ENCODE results near the gene PKP4. TPM values are rescaled to one million over a fixed set of nuclear protein-coding genes. Genes with fewer than 3 reads are reported as not detected.
A peak's percentile ranks its signal among the peaks of the same experiment; 100 is the strongest.

The PKP4 gene
- total RNA-seq, 1 experiment from 2014 or later = 40.1 TPM

- no peaks in the 10 kb centered on the region for H3K79me2 ChIP-seq (ENCODE audit: low read length)
- no peaks in the 10 kb centered on the region for H3K36me3 ChIP-seq (ENCODE audit: low read depth, low read length)
- DNase-seq (no peak), ATAC-seq (no peak)
- intact Hi-C loops (cut with micrococcal nuclease) = no loop called here
- no peaks in the 10 kb centered on the region for H3F3A ChIP-seq (ENCODE audit: low read length, unreplicated experiment)
- TF ChIP-seq EZH2 (IDR thresholded peaks at IDR 0.05; ENCODE audit: low read length, unreplicated experiment) = no peak
- no peak for TF ChIP-seq EZH2phosphoT487 (IDR thresholded peaks at IDR 0.05; ENCODE audit: borderline replicate concordance, low read length)
- TF ChIP-seq CTCF (conservative IDR thresholded peaks at IDR 0.05; ENCODE audit: low read depth, low read length) = no peak
- no peaks in the 10 kb centered on the region for H3K9me2 ChIP-seq (replicated peaks; ENCODE audit: low read length)
- BruUV-seq (replicated peaks) = no TSS peak
- no peaks in the 10 kb centered on the region for H3K9me3 ChIP-seq (ENCODE audit: low read length)
- no peak overlapping the region for H3K4me2 ChIP-seq (ENCODE audit: low read length)
- H2AFZ ChIP-seq (ENCODE audit: low read length) = no peak overlapping the region
- CTCF ChIA-PET = no interaction called here
- H3K4me1 ChIP-seq (ENCODE audit: insufficient read depth, low read length) = 0 out of 2 replicates have a peak, but pooled peaks cover 3% of the 10 kb centered on the region
- no peak overlapping the region for H3K4me3 ChIP-seq (ENCODE audit: low read length)
- H3K9ac ChIP-seq (ENCODE audit: low read length) = no peak overlapping the region
- no peaks in the 10 kb centered on the region; the same call in 1 of the 2 replicates for H4K20me1 ChIP-seq (ENCODE audit: low read length)
- no peak overlapping the region for H3K27ac ChIP-seq (ENCODE audit: low read length)
- H3K27me3 ChIP-seq (ENCODE audit: low read length) = no peaks in the 10 kb centered on the region
- POLR2A ChIA-PET (ENCODE audit: unreplicated experiment) = no interaction called here
Observed at GRCh38 chr2:158533009-158533408, 76.3 kb downstream of the PKP4 start.

GRCh38 chr2:158539176-158540005, 82.6 kb downstream of the PKP4 start:
- H3K9me2 ChIP-seq (replicated peaks; ENCODE audit: low read length) = no peaks in the 10 kb centered on the region
- peak overlapping the region; percentile 49 for H3K27ac ChIP-seq (ENCODE audit: low read length)
- H3K79me2 ChIP-seq (ENCODE audit: low read length) = no peaks in the 10 kb centered on the region
- no TSS peak for BruUV-seq (replicated peaks)
- peak overlapping the region; percentile 60 for H3K4me2 ChIP-seq (ENCODE audit: low read length)
- no peaks in the 10 kb centered on the region for H4K20me1 ChIP-seq (ENCODE audit: low read length)
- no peak for TF ChIP-seq EZH2phosphoT487 (IDR thresholded peaks at IDR 0.05; ENCODE audit: borderline replicate concordance, low read length)
- TF ChIP-seq EZH2 (IDR thresholded peaks at IDR 0.05; ENCODE audit: low read length, unreplicated experiment) = no peak
- no peak for TF ChIP-seq CTCF (conservative IDR thresholded peaks at IDR 0.05; ENCODE audit: low read depth, low read length)
- DNase-seq (peak; percentile 96), ATAC-seq (peak; percentile 89)
- H2AFZ ChIP-seq (ENCODE audit: low read length) = no peak overlapping the region
- intact Hi-C loops (cut with micrococcal nuclease) = loop anchor here (1.0 to 5.0 kb wide), 4 partner anchors 61 to 208 kb away; no protein-coding TSS in a partner anchor
- H3K27me3 ChIP-seq (ENCODE audit: low read length) = no peaks in the 10 kb centered on the region
- H3F3A ChIP-seq (ENCODE audit: low read length, unreplicated experiment) = peaks cover 5% of the 10 kb centered on the region
- ChIA-PET POLR2A (ENCODE audit: unreplicated experiment) (no interaction called here), CTCF (interaction anchor here (1.0 kb wide), 1 partner anchor 82 kb away, joined by 3 read pairs; the partner anchor contains the start of gene PKP4)
- H3K36me3 ChIP-seq (ENCODE audit: low read depth, low read length) = no peaks in the 10 kb centered on the region
- H3K9me3 ChIP-seq (ENCODE audit: low read length) = no peaks in the 10 kb centered on the region
- H3K9ac ChIP-seq (ENCODE audit: low read length) = no peak overlapping the region
- peaks cover 17% of the 10 kb centered on the region for H3K4me1 ChIP-seq (ENCODE audit: insufficient read depth, low read length)
- H3K4me3 ChIP-seq (ENCODE audit: low read length) = no peak overlapping the region

GRCh38 chr2:158542577-158542976, 85.8 kb downstream of the PKP4 start:
- BruUV-seq (replicated peaks) = no TSS peak
- Histone ChIP-seq H3K9me2 (replicated peaks; ENCODE audit: low read length) (no peaks in the 10 kb centered on the region), H3K4me3 (ENCODE audit: low read length) (no peak overlapping the region), H3K9ac (ENCODE audit: low read length) (no peak overlapping the region), H3K9me3 (ENCODE audit: low read length) (no peaks in the 10 kb centered on the region), H4K20me1 (ENCODE audit: low read length) (no peaks in the 10 kb centered on the region), H3K36me3 (ENCODE audit: low read depth, low read length) (0 out of 2 replicates have a peak, but pooled peaks cover 5% of the 10 kb centered on the region), H3K27me3 (ENCODE audit: low read length) (no peaks in the 10 kb centered on the region), H2AFZ (ENCODE audit: low read length) (no peak overlapping the region), H3K79me2 (ENCODE audit: low read length) (no peaks in the 10 kb centered on the region), H3K4me2 (ENCODE audit: low read length) (no peak overlapping the region), H3F3A (ENCODE audit: low read length, unreplicated experiment) (peaks cover 5% of the 10 kb centered on the region), H3K27ac (ENCODE audit: low read length) (no peak overlapping the region), H3K4me1 (ENCODE audit: insufficient read depth, low read length) (peaks cover 17% of the 10 kb centered on the region)
- TF ChIP-seq CTCF (conservative IDR thresholded peaks at IDR 0.05; ENCODE audit: low read depth, low read length) = no peak
- TF ChIP-seq EZH2 (IDR thresholded peaks at IDR 0.05; ENCODE audit: low read length, unreplicated experiment) = no peak
- TF ChIP-seq EZH2phosphoT487 (IDR thresholded peaks at IDR 0.05; ENCODE audit: borderline replicate concordance, low read length) = no peak
- intact Hi-C loops (cut with micrococcal nuclease) = no loop called here
- DNase-seq = no peak
- ChIA-PET POLR2A (ENCODE audit: unreplicated experiment) (no interaction called here), CTCF (no interaction called here)
- no peak for ATAC-seq
